Measurements from ENCODE around the gene COL13A1.

The COL13A1 gene

GRCh38 chr10:69955211-69955805 is 153.6 kb downstream of the COL13A1 start:
- DNase-seq = no peak

GRCh38 chr10:69955897-69956740 is 154.4 kb downstream of the COL13A1 start:
- no peak for DNase-seq

GRCh38 chr10:69956741-69957230 is 155.1 kb downstream of the COL13A1 start:
- DNase-seq = no peak

GRCh38 chr10:69957241-69957885 is 155.7 kb downstream of the COL13A1 start:
- no peak for DNase-seq

GRCh38 chr10:69957886-69958555 is 156.3 kb downstream of the COL13A1 start:
- DNase-seq = peak; percentile 59

- DNase-seq = no peak
Observed at GRCh38 chr10:69958556-69958902, 156.8 kb downstream of the COL13A1 start.

- DNase-seq = no peak
Observed at GRCh38 chr10:69959911-69960310, 158.2 kb downstream of the COL13A1 start.

GRCh38 chr10:69960606-69960987 is 158.9 kb downstream of the COL13A1 start:
- no peak for DNase-seq

GRCh38 chr10:69960988-69961880 is 159.5 kb downstream of the COL13A1 start:
- DNase-seq = no peak

- DNase-seq = no peak
Observed at GRCh38 chr10:69961881-69962745, 160.4 kb downstream of the COL13A1 start.

GRCh38 chr10:69962746-69963135 is 161.0 kb downstream of the COL13A1 start:
- DNase-seq = no peak

- no peak for DNase-seq
Observed at GRCh38 chr10:69963178-69963834, 161.6 kb downstream of the COL13A1 start.

- no peak for DNase-seq
Observed at GRCh38 chr10:69963835-69964710, 162.4 kb downstream of the COL13A1 start.

- no peak for DNase-seq
Observed at GRCh38 chr10:69965086-69965485, 163.4 kb downstream of the COL13A1 start.

GRCh38 chr10:69965919-69966662 is 164.4 kb downstream of the COL13A1 start:
- DNase-seq = no peak

- no peak for DNase-seq
Observed at GRCh38 chr10:69968830-69969229, 167.1 kb downstream of the COL13A1 start.

- no peak for DNase-seq
Observed at GRCh38 chr10:69969977-69970376, 168.3 kb downstream of the COL13A1 start.

GRCh38 chr10:69972981-69973397 is 171.3 kb downstream of the COL13A1 start:
- peak; percentile 72 for DNase-seq

- no peak for DNase-seq
Observed at GRCh38 chr10:69973678-69974077, 172.0 kb downstream of the COL13A1 start.

Data from HCEC 1CT (cell line).